NCI-H345 treated with DMSO at 0.1 percent for 48 hours (cell line): Measurements from ENCODE around the gene ZNF606.

ENCODE experiments used
- DNase-seq: peaks from one replicate; lab custom pipeline; 2025; ENCODE audit not compliant: unreplicated experiment; lab: John Stamatoyannopoulos, UW

Gene ZNF606

DNA sequence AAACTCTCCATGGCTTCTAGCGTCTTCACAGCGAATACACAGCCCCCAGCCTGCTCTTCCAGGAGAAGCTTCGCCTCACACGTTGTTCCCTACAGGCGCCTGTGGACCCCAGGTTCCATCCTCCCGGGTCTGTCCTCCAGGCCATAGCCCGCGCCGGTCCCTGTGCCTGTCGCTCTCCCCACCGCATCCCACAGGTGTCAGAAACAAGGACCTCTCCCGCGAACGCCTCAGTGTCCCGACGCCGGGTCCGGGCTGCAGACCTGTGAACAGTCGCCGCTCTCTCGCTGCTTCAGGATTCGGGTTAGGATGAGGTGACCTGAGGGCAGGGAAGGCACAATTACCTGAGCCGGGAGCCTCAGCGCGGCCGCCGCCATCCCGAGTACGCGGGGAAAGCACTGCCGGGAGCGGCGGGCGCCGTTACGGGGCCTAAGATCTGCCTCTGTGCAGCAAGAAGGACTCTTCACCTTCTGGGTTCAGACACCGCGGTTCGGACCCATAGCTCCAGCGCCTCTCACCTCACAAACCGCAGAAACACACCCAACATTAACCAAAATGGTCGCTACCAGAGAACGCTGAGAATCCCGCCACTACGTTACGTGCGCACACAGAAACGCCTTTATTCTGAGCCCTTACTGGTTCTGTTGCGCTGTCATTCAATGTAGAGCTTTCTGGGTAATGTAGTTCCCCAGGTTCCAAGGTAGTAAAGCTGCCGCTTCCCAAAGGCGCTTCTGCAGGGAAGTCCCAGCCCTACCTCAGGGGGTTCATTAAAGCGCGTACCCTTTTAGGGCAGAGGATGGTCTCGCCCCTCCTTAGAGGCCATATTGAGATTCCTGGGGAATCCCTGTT, 67.6 kb downstream of the ZNF606 start, which contains the start of gene ZNF418:
Gene ZNF418 (minus strand): TSS at position 583 of the 846 bp plus-strand sequence. CDS start 1,580 bp downstream, outside the sequence.
- DNase-seq = no peak

GRCh38 chr19:57927587-57927986, 75.0 kb downstream of the ZNF606 start:
- no peak for DNase-seq
